SU-DHL-6 (cell line): Measurements from ENCODE around the gene CNTROB.

Experiments used
- EZH2phosphoT487 ChIP-seq: fragments of 200-600 bp; sonication (generic), shearing (Covaris generic); conservative IDR thresholded peaks from 2 replicates; pipeline ENCODE4 v1.6.1; 2018; ENCODE audit warnings: mild to moderate bottlenecking, antibody characterized with exemption, low read length, moderate library complexity, mixed read lengths
- TF ChIP-seq, protein P1 (sequence below): fragments of 200-600 bp; sonication (generic); IDR thresholded peaks from one replicate; pipeline ENCODE4 v1.5.1; 2017; ENCODE audit warnings: antibody characterized with exemption, mild to moderate bottlenecking, low read length, moderate library complexity; ENCODE audit not compliant: insufficient read depth, poor library complexity, severe bottlenecking

DNA sequence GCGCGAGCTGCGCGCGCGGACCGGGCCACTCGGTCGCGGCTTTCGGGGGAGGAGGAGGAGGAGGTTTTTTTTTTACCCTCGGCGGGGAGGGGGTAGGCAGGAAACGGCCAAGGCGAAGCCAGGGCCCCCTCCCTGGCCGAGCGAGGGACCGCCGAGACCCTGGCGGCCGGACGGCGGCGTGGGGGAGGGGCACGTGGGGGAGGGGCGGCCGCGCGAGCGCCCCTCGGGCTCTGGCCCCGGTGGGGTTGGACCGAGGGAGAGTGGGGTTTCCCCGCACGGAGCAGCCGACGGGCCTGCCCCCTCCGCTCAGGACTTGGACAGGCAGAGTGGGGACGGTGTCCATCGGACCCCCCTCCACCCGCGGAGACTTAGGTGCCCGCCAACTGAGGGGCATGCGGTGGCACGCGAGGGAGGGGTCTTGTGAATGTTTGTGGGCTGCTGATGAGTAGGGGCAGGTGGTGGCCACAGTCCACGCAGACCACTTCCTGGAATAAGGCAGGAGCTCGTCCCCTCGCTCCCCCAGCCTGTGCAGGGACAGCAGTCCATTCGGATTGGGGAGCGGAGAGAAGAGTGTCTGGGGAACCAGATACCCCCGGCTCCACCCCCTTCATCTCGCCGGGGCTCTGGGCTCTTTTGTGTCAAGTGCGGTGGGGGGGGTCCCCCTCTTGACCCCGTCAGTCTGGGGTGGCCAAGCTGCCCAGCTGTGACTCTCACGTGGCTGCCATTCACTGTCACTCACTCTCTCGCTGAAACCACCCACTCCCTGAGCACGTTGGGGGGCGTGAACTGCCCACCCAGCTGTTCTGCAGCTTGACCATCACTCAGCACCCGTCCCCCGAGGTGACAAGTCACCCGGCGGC, 46.4 kb upstream of the CNTROB start:
- TF ChIP-seq, protein P1, sequence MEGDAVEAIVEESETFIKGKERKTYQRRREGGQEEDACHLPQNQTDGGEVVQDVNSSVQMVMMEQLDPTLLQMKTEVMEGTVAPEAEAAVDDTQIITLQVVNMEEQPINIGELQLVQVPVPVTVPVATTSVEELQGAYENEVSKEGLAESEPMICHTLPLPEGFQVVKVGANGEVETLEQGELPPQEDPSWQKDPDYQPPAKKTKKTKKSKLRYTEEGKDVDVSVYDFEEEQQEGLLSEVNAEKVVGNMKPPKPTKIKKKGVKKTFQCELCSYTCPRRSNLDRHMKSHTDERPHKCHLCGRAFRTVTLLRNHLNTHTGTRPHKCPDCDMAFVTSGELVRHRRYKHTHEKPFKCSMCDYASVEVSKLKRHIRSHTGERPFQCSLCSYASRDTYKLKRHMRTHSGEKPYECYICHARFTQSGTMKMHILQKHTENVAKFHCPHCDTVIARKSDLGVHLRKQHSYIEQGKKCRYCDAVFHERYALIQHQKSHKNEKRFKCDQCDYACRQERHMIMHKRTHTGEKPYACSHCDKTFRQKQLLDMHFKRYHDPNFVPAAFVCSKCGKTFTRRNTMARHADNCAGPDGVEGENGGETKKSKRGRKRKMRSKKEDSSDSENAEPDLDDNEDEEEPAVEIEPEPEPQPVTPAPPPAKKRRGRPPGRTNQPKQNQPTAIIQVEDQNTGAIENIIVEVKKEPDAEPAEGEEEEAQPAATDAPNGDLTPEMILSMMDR = no peak
- no peak for TF ChIP-seq EZH2phosphoT487
